GM12891 (cell line): ENCODE results near the gene NCKAP5.

Source experiments
- DNase-seq: peaks from one replicate; pipeline ENCODE4 v3.0.0; 2011; ENCODE audit warnings: low spot score; ENCODE audit not compliant: insufficient read length
- FAIRE-seq: peaks from 2 replicates; lab custom pipeline; 2011; peaks lifted over from hg19 to GRCh38; lab: Jason Lieb, UNC
- PAX5 ChIP-seq: IDR thresholded peaks from 2 replicates; pipeline ENCODE4 v1.6.1; 2011; ENCODE audit warnings: low read length, moderate library complexity, mild to moderate bottlenecking; ENCODE audit not compliant: insufficient read depth, severe bottlenecking
- POLR2A ChIP-seq: IDR thresholded peaks from 2 replicates; pipeline ENCODE4 v1.6.1; 2011; ENCODE audit warnings: low read depth, low read length, control low read depth
- POLR2AphosphoS5 ChIP-seq: IDR thresholded peaks from 2 replicates; pipeline ENCODE4 v1.6.1; 2011; ENCODE audit warnings: low read depth, low read length, control low read depth
- POU2F2 ChIP-seq: IDR thresholded peaks from 2 replicates; pipeline ENCODE4 v1.6.1; 2011; ENCODE audit warnings: low read depth, mild to moderate bottlenecking, control low read depth, low read length, moderate library complexity
- SPI1 ChIP-seq: IDR thresholded peaks from 2 replicates; pipeline ENCODE4 v1.6.1; 2011; ENCODE audit warnings: low read depth, low read length, control low read depth
- TAF1 ChIP-seq: IDR thresholded peaks from 2 replicates; pipeline ENCODE4 v1.6.1; 2011; ENCODE audit warnings: low read depth, low read length, control low read depth

NCKAP5 gene

DNA sequence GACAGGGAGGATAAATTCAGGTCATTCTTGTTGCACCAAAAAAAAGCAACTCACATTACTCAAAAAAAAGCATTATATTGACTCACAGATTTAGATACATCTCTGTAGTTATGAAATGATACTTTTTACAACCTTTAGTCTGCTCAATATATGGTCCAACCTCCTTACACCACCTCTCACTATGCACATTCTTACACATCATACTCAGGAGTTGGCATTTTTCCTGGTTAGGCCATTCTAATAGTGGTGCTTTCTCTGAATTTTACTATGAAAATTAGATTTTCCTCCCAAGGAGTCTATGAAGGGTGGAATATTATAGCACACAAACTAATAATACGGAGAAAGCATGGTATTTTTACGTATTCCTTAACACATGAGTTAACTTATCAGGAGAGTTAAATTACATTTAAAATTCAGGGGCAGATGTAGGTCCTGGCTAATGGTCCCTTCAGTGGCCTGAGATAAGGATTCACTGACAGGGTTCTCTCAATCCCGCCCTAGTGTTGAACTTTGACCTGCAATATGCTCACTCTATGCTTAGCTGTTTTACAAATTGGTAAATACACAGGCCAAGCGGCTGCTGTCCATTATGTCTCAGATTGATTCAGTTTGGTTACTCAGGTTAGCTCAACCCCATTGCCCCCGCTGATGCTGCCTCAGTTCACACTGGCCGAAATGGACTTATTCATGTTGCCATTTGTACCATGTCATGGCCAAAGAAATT is 153.6 kb downstream of the NCKAP5 start:
- FAIRE-seq: no peak
- TF ChIP-seq SPI1 (no peak), TAF1 (no peak), POLR2AphosphoS5 (no peak), POU2F2 (no peak), PAX5 (no peak)
- no peak for DNase-seq

DNA sequence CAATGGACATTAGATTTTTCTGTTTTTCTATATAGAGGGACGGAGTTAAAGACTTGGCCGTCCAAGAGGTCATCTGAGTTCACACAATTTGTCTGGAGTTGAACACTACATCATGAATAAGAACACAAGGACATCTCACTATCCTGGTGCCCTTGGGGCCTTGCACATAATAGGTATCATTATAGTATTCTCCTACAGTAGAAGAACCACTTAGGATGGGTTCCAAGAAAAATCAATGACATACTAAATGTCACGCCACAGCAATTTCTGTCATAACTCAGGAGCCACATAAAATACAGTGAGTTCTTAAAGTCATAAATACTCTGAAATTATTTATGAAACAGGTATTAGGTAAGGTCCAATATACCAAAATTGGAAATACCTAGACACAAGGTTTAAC is 154.4 kb downstream of the NCKAP5 start:
- DNase-seq (no peak), FAIRE-seq (no peak)
- no peak for TF ChIP-seq SPI1
- no peak for TF ChIP-seq POU2F2
- TF ChIP-seq POLR2A: no peak
- TF ChIP-seq PAX5: no peak
- TF ChIP-seq POLR2AphosphoS5: no peak
- no peak for TF ChIP-seq TAF1

DNA sequence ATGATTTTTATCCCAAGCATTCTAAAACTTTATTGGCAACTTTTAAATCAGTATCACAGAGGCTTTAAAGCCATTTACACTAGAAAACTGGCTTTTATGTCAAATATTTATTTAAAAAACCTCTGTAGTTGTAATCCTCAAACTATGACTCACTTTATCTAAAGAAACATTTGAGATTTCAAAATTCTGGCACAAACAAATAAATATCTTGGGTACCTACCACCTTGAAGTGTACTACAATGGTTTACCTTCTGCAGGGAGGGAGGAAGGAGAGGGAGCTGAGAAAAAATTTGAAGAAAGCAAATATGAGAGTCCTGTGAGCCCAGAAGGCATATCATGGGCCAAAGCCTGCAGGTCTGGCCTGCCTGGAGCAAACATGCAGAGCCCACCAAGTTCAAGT is 155.6 kb downstream of the NCKAP5 start:
- DNase-seq (no peak), FAIRE-seq (no peak)
- TF ChIP-seq POU2F2 (no peak), POLR2AphosphoS5 (no peak), TAF1 (no peak), POLR2A (no peak)

DNA sequence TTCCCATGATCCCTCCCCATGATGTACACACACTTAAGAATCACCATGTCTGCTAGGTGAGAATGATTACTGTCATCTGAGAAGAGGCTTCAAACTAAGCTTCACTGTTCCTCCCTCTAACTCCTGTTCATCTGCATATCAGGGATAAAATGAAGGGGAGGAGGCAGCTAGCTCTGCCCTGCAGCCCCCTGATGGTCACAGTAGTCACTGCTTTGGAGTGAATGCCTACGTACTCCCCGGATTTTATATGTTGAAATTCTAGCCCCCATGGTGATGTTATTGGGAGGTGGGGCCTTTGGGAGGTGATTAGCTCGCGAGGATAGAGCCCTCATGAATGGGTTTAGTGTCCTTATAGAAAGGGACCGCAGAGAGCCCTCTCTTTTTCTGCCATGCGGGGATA is 156.4 kb downstream of the NCKAP5 start:
- TF ChIP-seq POU2F2 (no peak), PAX5 (no peak), SPI1 (no peak), POLR2AphosphoS5 (no peak), TAF1 (no peak), POLR2A (no peak)
- DNase-seq: no peak
- FAIRE-seq: no peak

DNA sequence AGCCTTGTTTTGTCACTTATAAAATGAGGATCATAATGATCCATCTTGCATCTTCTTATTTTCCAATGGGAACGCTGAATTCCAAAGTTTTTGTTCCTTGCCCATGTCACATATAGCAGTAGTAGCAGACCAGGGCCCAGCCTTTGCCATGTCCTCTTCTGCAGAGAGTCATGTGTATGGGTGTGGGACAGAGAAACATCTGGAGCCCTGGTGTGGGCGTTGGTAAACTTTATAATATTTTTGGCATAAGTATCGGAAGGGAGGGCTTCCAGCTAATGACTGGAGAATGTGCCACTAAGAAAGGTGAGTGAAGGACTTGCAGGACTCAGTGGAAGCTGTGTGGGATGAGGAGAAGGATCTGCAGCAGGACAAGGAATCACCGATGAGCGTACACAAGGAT is 157.2 kb downstream of the NCKAP5 start:
- DNase-seq (no peak), FAIRE-seq (no peak)
- TF ChIP-seq POLR2A: no peak
- no peak for TF ChIP-seq SPI1

DNA sequence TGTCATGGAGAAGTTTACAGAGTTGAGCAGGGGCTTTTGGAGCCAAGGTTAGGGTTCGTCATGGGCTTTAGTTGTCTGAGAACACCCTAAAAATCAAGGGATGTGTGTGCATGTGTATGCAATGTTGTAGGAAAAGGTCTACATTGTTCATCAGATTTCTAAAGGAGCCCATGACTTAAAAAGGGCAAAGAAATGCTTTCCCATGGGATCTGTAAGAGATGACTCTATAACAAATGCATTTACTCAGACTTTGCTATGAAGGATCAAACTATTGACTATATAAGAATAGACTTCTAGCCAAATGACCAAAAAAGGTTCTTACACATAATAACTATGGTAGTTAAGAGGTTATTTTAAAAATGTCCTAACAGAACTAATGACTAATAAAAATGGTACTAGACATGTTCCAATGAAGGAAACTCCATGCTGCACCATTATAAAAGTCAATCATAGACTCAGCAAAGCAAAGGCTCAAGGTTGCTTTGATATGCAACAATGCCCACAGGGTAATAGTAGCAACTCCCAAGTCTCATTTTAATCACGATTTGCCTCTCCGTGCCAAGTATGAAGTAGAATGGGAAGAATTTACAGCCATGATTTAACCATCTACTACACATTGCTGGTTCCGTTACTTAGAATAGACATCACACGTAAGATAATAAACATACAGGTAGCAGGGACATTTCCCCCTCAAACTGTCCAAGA is 158.5 kb downstream of the NCKAP5 start:
- FAIRE-seq: no peak
- no peak for TF ChIP-seq PAX5
- TF ChIP-seq POLR2A: no peak
- no peak for TF ChIP-seq POLR2AphosphoS5
- no peak for TF ChIP-seq SPI1
- no peak for TF ChIP-seq POU2F2
- DNase-seq: no peak

DNA sequence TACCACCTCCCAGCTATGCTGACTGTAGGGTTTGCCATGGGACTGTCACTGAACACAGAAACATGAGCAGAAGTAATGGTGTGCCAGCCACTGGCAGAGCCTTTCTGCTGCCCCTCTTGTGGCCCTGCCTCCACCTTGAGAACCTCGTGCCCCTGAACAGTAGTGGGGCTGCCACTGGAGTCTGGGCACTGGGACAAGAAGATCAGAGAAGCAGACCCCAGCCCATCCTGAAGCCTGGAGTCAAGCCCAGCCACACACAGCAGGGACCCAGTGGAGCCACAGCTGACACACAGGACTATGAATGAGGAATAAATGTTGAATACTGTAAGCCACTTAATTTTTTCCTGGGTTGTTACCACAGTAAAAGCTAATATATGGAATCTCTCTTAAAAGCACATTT is 159.6 kb downstream of the NCKAP5 start:
- FAIRE-seq: no peak
- TF ChIP-seq POLR2AphosphoS5 (no peak), SPI1 (no peak), POU2F2 (no peak), POLR2A (no peak)

DNA sequence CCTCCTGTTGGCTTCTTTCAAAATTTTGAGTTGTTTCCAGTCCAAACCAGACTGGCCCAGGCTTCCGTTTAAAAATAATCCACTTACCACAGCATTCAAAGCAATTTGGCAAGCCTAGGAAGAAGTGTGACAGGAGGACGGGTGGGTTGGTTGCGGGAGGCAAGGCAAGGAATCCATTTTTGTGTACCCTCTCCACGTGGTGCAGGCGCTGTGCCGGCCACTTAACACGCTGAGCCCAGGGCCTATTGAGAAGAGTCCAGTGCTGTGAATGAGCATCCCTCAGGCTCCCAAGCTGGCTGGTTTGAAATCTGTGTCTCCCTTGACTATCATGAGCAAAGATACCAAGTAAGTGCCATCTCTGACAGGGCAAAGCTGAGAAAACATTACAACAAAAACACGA is 160.9 kb downstream of the NCKAP5 start:
- TF ChIP-seq PAX5 (no peak), SPI1 (no peak), TAF1 (no peak), POLR2A (no peak), POLR2AphosphoS5 (no peak), POU2F2 (no peak)
- FAIRE-seq (no peak), DNase-seq (no peak)

More for the DNA sequence above, 159.6 kb downstream of the NCKAP5 start:
- DNase-seq: no peak

DNA sequence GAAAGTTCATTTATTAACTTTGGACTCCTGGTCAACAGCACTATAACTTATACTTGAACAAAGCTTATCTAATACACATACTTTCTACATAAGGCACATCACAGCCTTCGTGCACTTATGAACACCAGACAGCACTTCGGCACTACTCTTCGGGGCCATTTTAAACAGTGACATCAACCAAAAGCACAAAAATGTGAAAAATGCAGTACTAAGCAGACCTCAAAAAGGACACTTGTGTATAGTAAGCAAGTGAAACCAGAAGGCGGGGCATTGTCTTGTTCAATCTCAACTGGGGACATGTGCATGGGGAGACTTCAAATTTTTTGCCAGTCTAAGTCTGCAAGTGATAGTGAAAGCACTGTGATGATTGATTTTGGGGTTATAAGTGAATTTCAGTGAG is 163.0 kb downstream of the NCKAP5 start:
- DNase-seq (no peak), FAIRE-seq (no peak)
- TF ChIP-seq PAX5 (no peak), TAF1 (no peak), POU2F2 (no peak), POLR2AphosphoS5 (no peak), SPI1 (no peak)

DNA sequence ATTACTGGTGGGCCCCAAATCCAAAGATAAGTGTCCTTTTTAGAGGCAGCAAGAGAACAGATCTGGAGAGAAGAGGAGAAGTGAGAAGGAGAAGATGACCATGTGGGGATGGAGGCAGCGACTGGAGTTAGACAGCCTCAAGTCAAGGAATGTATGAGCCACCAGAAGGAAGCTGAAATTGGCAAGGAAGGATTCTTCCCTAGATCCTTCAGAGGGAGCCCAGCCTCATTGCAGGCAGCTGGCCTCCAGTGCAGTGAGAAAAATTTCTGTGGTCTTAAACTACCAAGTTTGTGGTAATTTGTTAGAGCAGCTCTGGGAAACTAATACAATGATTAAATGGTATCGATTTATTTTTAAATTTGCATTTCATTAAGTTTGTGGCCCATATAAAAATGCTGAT is 167.9 kb downstream of the NCKAP5 start:
- FAIRE-seq (no peak), DNase-seq (no peak)
- TF ChIP-seq POLR2A (no peak), PAX5 (no peak), POLR2AphosphoS5 (no peak), SPI1 (no peak), TAF1 (no peak), POU2F2 (no peak)
